GM19240 (cell line): ENCODE measurements around the gene TOR4A.
"Not testable (repeated sequence)": the region's sequence is repeated elsewhere in the genome, so short reads cannot be mapped to it uniquely, and the experiment has no call there.

Source experiments
- DNase-seq: peaks from one replicate; pipeline ENCODE4 v3.0.0; 2011; ENCODE audit warnings: low spot score; ENCODE audit not compliant: insufficient read length

TOR4A gene

GRCh38 chr9:137251490-137252268 is 25.8 kb upstream of the TOR4A start:
- no peak for DNase-seq

GRCh38 chr9:137252555-137253506 is 24.7 kb upstream of the TOR4A start:
- DNase-seq = no peak

- no peak for DNase-seq
Observed at GRCh38 chr9:137253717-137254623, 23.6 kb upstream of the TOR4A start.

GRCh38 chr9:137254624-137255447 is 22.7 kb upstream of the TOR4A start, which contains the start of gene NELFB:
Gene NELFB (plus strand): TSS chr9:137255327.
- DNase-seq = peak; percentile 98

GRCh38 chr9:137255448-137256114 is 21.9 kb upstream of the TOR4A start:
- no peak for DNase-seq

- no peak for DNase-seq
Observed at GRCh38 chr9:137256362-137256761, 21.2 kb upstream of the TOR4A start.

GRCh38 chr9:137256856-137257255 is 20.7 kb upstream of the TOR4A start:
- no peak for DNase-seq

GRCh38 chr9:137262173-137262908 is 15.2 kb upstream of the TOR4A start:
- DNase-seq = not testable (repeated sequence)

GRCh38 chr9:137262909-137263285 is 14.6 kb upstream of the TOR4A start:
- DNase-seq = no peak

- no peak for DNase-seq
Observed at GRCh38 chr9:137263506-137263905, 14.0 kb upstream of the TOR4A start.

- no peak for DNase-seq
Observed at GRCh38 chr9:137264067-137264466, 13.5 kb upstream of the TOR4A start.

GRCh38 chr9:137265496-137266161 is 11.9 kb upstream of the TOR4A start:
- DNase-seq = no peak

GRCh38 chr9:137266162-137266527 is 11.4 kb upstream of the TOR4A start:
- no peak for DNase-seq

GRCh38 chr9:137266585-137267453 is 10.7 kb upstream of the TOR4A start:
- DNase-seq = no peak

GRCh38 chr9:137267933-137268355 is 9.6 kb upstream of the TOR4A start:
- DNase-seq = no peak

GRCh38 chr9:137268538-137269201 is 8.9 kb upstream of the TOR4A start:
- no peak for DNase-seq

GRCh38 chr9:137269231-137269772 is 8.2 kb upstream of the TOR4A start:
- no peak for DNase-seq
